GM12875 (cell line): ENCODE measurements around the gene HYCC1.

Source experiments
- H3K4me3 ChIP-seq: one replicate; pipeline ENCODE4 v1.5.1; 2011; ENCODE audit warnings: low read depth, low read length, control low read depth
- TF ChIP-seq, protein P1 (sequence below): IDR thresholded peaks from 2 replicates; pipeline ENCODE4 v1.5.1; 2011; ENCODE audit warnings: low read depth, mild to moderate bottlenecking, control low read depth, inconsistent platforms, low read length, moderate library complexity, borderline replicate concordance; ENCODE audit not compliant: insufficient read depth

The HYCC1 gene

DNA sequence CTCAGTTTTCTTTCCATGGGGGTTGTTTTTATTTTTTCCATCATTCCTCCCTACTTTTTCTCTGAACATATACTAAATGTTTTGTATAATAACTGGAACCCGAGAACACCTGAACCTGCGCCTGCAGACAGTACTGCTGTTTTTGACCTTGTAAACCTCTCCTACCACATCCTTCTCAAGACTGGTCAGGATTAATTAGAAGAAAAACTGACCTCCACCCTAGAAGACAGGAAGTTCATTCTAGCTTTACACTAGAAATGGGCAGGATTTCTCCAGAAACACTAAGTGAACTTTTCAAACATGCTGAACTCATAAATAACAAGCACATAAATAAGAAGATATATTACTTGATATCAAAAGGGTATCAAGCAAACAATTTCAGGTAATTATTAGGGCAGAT is 751 bp upstream of the HYCC1 start:
- H3K4me3 ChIP-seq = no peak overlapping the region
- TF ChIP-seq, protein P1, sequence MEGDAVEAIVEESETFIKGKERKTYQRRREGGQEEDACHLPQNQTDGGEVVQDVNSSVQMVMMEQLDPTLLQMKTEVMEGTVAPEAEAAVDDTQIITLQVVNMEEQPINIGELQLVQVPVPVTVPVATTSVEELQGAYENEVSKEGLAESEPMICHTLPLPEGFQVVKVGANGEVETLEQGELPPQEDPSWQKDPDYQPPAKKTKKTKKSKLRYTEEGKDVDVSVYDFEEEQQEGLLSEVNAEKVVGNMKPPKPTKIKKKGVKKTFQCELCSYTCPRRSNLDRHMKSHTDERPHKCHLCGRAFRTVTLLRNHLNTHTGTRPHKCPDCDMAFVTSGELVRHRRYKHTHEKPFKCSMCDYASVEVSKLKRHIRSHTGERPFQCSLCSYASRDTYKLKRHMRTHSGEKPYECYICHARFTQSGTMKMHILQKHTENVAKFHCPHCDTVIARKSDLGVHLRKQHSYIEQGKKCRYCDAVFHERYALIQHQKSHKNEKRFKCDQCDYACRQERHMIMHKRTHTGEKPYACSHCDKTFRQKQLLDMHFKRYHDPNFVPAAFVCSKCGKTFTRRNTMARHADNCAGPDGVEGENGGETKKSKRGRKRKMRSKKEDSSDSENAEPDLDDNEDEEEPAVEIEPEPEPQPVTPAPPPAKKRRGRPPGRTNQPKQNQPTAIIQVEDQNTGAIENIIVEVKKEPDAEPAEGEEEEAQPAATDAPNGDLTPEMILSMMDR = no peak

- TF ChIP-seq, protein P1 = peak; percentile 15; the same call in 1 of the 2 replicates
- peak overlapping the region; percentile 87 for H3K4me3 ChIP-seq
Measured at GRCh38 chr7:23012908-23013714, 819 bp downstream of the HYCC1 start.

DNA sequence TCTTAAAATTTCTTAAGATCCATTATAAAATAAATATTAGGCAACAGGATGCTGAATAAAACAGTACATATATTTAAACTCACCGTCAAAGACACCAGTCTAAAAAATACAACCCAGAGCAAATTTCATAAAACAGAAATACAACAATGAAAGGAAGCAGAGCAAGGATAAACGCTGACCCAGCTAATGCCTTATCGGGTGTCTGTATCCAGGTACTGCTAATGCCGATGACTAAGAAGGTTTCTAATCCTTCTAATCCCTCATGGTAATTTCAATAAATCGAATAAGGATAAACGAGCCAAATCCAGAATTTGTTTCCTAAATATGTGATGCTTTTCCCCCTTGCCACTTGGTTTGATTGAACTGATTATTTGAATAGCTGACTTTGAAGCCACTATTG is 1.7 kb downstream of the HYCC1 start:
- no peak overlapping the region for H3K4me3 ChIP-seq
- TF ChIP-seq, protein P1 = no peak

DNA sequence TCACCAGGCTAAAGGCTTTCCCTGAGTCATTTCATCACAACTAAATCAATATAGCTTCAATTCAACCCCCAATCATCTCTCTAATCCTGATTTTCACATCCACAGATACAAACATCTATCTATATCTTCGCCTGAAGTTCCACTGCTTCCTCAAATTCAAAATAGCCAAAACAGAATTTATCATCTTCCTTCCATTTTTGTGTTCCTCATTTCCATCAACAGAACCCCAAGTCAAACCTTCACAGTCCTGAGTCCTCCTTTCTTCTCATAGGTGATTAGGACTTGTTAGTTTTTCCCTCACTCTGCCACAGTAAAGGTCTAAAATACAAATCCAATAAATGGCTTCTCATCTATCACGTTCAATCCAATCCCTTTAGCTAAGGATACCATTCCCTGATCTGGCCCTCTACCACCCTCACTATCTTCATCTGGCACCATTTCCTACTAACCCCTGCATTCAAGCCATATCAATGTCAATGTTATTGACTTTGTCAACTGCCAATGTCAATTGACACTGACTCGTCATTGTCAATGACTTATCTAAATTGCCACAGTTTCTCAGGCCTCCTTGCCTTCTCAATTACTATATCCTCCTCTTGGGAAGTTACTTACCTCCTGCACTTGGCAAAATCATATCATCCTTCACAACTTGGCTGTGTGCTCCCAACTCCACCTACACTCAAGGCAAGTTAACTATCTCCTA is 2.6 kb downstream of the HYCC1 start:
- TF ChIP-seq, protein P1 = no peak
- no peak overlapping the region for H3K4me3 ChIP-seq

- TF ChIP-seq, protein P1 = no peak
- no peak overlapping the region for H3K4me3 ChIP-seq
Measured at GRCh38 chr7:23009303-23009702, 4.6 kb downstream of the HYCC1 start.

- no peak overlapping the region for H3K4me3 ChIP-seq
- TF ChIP-seq, protein P1 = no peak
Measured at GRCh38 chr7:23004247-23004520, 9.7 kb downstream of the HYCC1 start.
